GM10248 (cell line): Measurements from ENCODE around the gene ESYT1.

ENCODE experiments used
- CTCF ChIA-PET: fragments of 300-600 bp; sonication (Branson Sonifier 250); formaldehyde crosslinking; extraction: SDS; loops from one replicate; lab custom pipeline; 2021; ENCODE audit warnings: antibody characterized with exemption; lab: Yijun Ruan, JAX
- POLR2A ChIA-PET: fragments of 350-650 bp; sonication (Branson Sonifier 250); formaldehyde crosslinking; extraction: SDS; loops from one replicate; lab custom pipeline; 2020; ENCODE audit warnings: antibody characterized with exemption; lab: Yijun Ruan, JAX
- DNase-seq: peaks from one replicate; pipeline ENCODE4 v3.0.0; 2012; ENCODE audit errors: extremely low spot score
- CTCF ChIP-seq: IDR thresholded peaks from 2 replicates; pipeline ENCODE4 v1.5.1; 2012; ENCODE audit warnings: mild to moderate bottlenecking, low read depth; ENCODE audit errors: extremely low read depth, missing control alignments, control extremely low read depth

Gene ESYT1

GRCh38 chr12:56122637-56123036, 5.4 kb upstream of the ESYT1 start:
- CTCF ChIA-PET: interaction anchor here (14.7 kb wide), 1 partner anchor 66 kb away, joined by 243 read pairs; the partner anchor contains the start of gene SMARCC2
- DNase-seq: no peak
- POLR2A ChIA-PET: interaction anchor here (0.6 kb wide), 1 partner anchor 337 kb away, joined by 4 read pairs; no protein-coding TSS in a partner anchor
- no peak for TF ChIP-seq CTCF

GRCh38 chr12:56124133-56124532, 3.9 kb upstream of the ESYT1 start:
- no peak for DNase-seq
- ChIA-PET CTCF (interaction anchor here (1.1 to 14.7 kb wide), 7 partner anchors 9 to 134 kb away, joined by 3 to 243 read pairs (median 4); partner anchors contain the start of genes ANKRD52, RNF41 and SMARCC2), POLR2A (no interaction called here)
- TF ChIP-seq CTCF: no peak

GRCh38 chr12:56126732-56127239, 1.3 kb upstream of the ESYT1 start:
- DNase-seq: no peak
- CTCF ChIA-PET: interaction anchor here (0.6 to 14.7 kb wide), 26 partner anchors 8 to 388 kb away, joined by 3 to 243 read pairs (median 4); partner anchors contain the start of genes ANKRD52, MYL6, PA2G4 and RNF41
- TF ChIP-seq CTCF: no peak
- POLR2A ChIA-PET: interaction anchor here (4.0 kb wide), 1 partner anchor 9 kb away, joined by 49 read pairs; the partner anchor contains the start of genes RPL41 and ZC3H10

GRCh38 chr12:56127485-56127887, 581 bp upstream of the ESYT1 start:
- no peak for DNase-seq
- TF ChIP-seq CTCF: no peak
- POLR2A ChIA-PET: interaction anchor here (0.6 to 4.0 kb wide), 9 partner anchors 10 to 377 kb away, joined by 3 to 49 read pairs (median 4); partner anchors contain the start of genes PA2G4, RPL41, SMARCC2 and ZC3H10
- CTCF ChIA-PET: interaction anchor here (0.7 to 14.7 kb wide), 19 partner anchors 9 to 402 kb away, joined by 3 to 243 read pairs (median 4); partner anchors contain the start of genes CS, DGKA, MYL6 and SMARCC2

GRCh38 chr12:56128670-56129205, 671 bp downstream of the ESYT1 start:
- CTCF ChIA-PET: interaction anchor here (1.0 to 14.7 kb wide), 12 partner anchors 10 to 390 kb away, joined by 3 to 243 read pairs (median 4); partner anchors contain the start of genes SMARCC2 and ZC3H10
- DNase-seq: peak; percentile 25
- POLR2A ChIA-PET: interaction anchor here (1.0 to 4.0 kb wide), 8 partner anchors 11 to 85 kb away, joined by 3 to 49 read pairs (median 6); partner anchors contain the start of genes MYL6, PA2G4, RPL41 and SMARCC2
- TF ChIP-seq CTCF: no peak

- TF ChIP-seq CTCF: no peak
Observed at GRCh38 chr12:56129206-56129941, 1.3 kb downstream of the ESYT1 start.

More at GRCh38 chr12:56129206-56129941, 1.3 kb downstream of the ESYT1 start:
- CTCF ChIA-PET: interaction anchor here (1.5 to 14.7 kb wide), 6 partner anchors 11 to 390 kb away, joined by 4 to 243 read pairs (median 13); partner anchors contain the start of genes SMARCC2 and ZC3H10
- peak; percentile 73 for DNase-seq
- POLR2A ChIA-PET: interaction anchor here (0.6 to 4.0 kb wide), 4 partner anchors 12 to 118 kb away, joined by 5 to 49 read pairs (median 11); partner anchors contain the start of genes RPL41 and ZC3H10
